Measurements from ENCODE around the gene RBBP8NL.
A peak's percentile ranks its signal among the peaks of the same experiment; 100 is the strongest.

The RBBP8NL gene

DNA sequence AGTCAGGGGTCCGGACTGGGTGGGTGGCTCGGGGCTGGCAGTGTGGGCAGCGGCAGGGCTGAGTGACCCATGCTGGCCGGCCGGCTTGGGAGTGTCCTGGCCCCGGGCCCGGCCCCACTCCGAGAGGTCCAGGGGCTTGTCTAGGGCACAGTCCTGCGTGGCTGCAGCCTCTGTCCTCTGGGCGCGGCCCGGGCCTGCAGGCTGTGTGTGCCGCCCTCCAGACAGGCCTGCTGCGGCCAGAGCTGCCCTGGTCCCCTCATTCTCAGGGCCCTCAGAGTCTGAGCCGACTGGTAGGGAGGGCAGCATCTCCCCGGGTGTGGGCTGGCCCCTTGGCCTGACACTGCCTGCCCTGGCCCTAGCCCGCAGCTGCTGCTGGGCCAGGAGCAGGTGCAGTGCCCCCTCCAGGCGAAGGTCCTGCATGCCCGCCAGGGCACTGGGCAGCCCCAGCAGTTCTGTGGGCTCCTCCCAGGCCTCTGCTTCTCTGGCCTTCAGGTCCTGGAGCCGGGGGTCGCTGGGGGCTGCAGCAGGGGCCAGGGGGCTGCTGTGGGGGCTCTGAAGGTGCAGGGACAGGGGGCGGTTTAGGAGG, 13.3 kb downstream of the RBBP8NL start:
- H3K4me1 ChIP-seq (ENCODE audit: insufficient read depth, low read length), result peaks cover 7% of the 10 kb centered on the region
- H4K20me1 ChIP-seq (ENCODE audit: insufficient read depth, low read length), result peaks cover 8% of the 10 kb centered on the region; the same call in 1 of the 2 replicates
- H3K9me3 ChIP-seq (ENCODE audit: insufficient read depth, low read length, severe bottlenecking), result no peaks in the 10 kb centered on the region
- H3K4me3 ChIP-seq (ENCODE audit: low read depth in 1 of 2, low read length in 2 of 2), result no peak overlapping the region
- no peak overlapping the region for H3K9ac ChIP-seq (ENCODE audit: low read depth, low read length)
- no peaks in the 10 kb centered on the region for H3K36me3 ChIP-seq (ENCODE audit: insufficient read depth, low read length)
- no peak overlapping the region for H3K27ac ChIP-seq (ENCODE audit: low read length)
- TF ChIP-seq, protein P1, sequence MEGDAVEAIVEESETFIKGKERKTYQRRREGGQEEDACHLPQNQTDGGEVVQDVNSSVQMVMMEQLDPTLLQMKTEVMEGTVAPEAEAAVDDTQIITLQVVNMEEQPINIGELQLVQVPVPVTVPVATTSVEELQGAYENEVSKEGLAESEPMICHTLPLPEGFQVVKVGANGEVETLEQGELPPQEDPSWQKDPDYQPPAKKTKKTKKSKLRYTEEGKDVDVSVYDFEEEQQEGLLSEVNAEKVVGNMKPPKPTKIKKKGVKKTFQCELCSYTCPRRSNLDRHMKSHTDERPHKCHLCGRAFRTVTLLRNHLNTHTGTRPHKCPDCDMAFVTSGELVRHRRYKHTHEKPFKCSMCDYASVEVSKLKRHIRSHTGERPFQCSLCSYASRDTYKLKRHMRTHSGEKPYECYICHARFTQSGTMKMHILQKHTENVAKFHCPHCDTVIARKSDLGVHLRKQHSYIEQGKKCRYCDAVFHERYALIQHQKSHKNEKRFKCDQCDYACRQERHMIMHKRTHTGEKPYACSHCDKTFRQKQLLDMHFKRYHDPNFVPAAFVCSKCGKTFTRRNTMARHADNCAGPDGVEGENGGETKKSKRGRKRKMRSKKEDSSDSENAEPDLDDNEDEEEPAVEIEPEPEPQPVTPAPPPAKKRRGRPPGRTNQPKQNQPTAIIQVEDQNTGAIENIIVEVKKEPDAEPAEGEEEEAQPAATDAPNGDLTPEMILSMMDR (IDR thresholded peaks at IDR 0.05; ENCODE audit: borderline replicate concordance, extremely low read depth, low read length, poor library complexity, severe bottlenecking), result peak; percentile 14
- no peak for TF ChIP-seq EZH2 (IDR thresholded peaks at IDR 0.05; ENCODE audit: borderline replicate concordance, low read depth, low read length, severe bottlenecking)
- H3K79me2 ChIP-seq (ENCODE audit: insufficient read depth, low read length), result no peaks in the 10 kb centered on the region
- DNase-seq (no peak), ATAC-seq (ENCODE audit: insufficient read depth, low read depth) (no peak)
- no peaks in the 10 kb centered on the region for H3K27me3 ChIP-seq (ENCODE audit: insufficient read depth, low read length, poor library complexity)
- H3K4me2 ChIP-seq (ENCODE audit: insufficient read depth, low read length), result no peak overlapping the region
- no peak overlapping the region for H2AFZ ChIP-seq (ENCODE audit: low read depth, low read length)

- Histone ChIP-seq H2AFZ (ENCODE audit: low read depth, low read length) (no peak overlapping the region), H3K4me1 (ENCODE audit: insufficient read depth, low read length) (peaks cover 10% of the 10 kb centered on the region), H3K36me3 (ENCODE audit: insufficient read depth, low read length) (no peaks in the 10 kb centered on the region), H3K9ac (ENCODE audit: low read depth, low read length) (no peak overlapping the region), H3K4me2 (ENCODE audit: insufficient read depth, low read length) (no peak overlapping the region), H3K79me2 (ENCODE audit: insufficient read depth, low read length) (no peaks in the 10 kb centered on the region), H3K9me3 (ENCODE audit: insufficient read depth, low read length, severe bottlenecking) (no peaks in the 10 kb centered on the region), H3K27ac (ENCODE audit: low read length) (no peak overlapping the region), H4K20me1 (ENCODE audit: insufficient read depth, low read length) (peaks cover 8% of the 10 kb centered on the region; the same call in 1 of the 2 replicates), H3K4me3 (ENCODE audit: low read depth in 1 of 2, low read length in 2 of 2) (no peak overlapping the region), H3K27me3 (ENCODE audit: insufficient read depth, low read length, poor library complexity) (no peaks in the 10 kb centered on the region)
- TF ChIP-seq, protein P1 (IDR thresholded peaks at IDR 0.05; ENCODE audit: borderline replicate concordance, extremely low read depth, low read length, poor library complexity, severe bottlenecking), result no peak
- TF ChIP-seq EZH2 (IDR thresholded peaks at IDR 0.05; ENCODE audit: borderline replicate concordance, low read depth, low read length, severe bottlenecking), result no peak
- DNase-seq, result no peak
- ATAC-seq (ENCODE audit: insufficient read depth, low read depth), result no peak
Measured at GRCh38 chr20:62413025-62413570, 14.2 kb downstream of the RBBP8NL start.

DNA sequence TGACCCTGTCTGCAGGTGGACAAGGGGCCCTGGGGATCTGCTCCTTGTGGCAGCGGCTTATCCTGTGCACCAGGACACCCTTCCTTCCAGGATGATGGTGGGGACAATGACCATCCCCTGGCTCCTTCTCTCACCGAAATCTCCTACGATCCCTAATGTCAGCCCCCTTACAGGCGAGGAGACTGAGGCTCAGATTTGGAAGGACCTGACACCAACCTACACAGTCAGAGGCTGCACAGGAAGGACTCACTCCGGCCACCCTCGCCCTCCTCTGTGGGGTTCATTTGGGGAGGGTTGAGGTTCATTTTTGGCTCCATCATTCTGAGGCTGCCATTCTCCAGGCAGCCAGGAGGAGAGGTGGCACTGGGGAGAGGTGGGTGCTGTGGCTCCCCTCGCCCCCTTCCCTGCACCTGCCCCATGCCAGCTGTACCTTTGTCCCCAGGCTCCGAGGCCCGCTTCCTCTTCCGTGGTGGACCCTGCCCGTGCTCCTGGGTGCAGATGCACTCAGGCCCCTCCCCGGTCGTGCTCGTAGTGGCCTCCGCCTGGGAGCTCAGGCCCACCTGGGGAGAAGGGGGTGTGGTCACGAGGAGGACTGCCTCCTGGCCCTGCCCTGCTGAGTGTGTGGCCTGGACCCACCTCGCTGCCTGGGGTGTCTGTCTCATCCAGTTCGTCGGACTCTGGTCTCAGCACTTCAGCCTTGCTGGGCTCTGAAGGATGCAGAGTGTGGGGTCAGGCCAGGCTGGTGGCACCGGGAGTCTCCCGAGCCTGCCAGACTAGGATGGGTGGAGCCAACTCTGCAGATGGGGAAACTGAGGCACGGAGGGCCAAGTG, 14.9 kb downstream of the RBBP8NL start:
- H3K4me1 ChIP-seq (ENCODE audit: insufficient read depth, low read length), result peaks cover 17% of the 10 kb centered on the region
- TF ChIP-seq EZH2 (IDR thresholded peaks at IDR 0.05; ENCODE audit: borderline replicate concordance, low read depth, low read length, severe bottlenecking), result no peak
- TF ChIP-seq, protein P1 (IDR thresholded peaks at IDR 0.05; ENCODE audit: borderline replicate concordance, extremely low read depth, low read length, poor library complexity, severe bottlenecking), result no peak
- H3K9me3 ChIP-seq (ENCODE audit: insufficient read depth, low read length, severe bottlenecking), result no peaks in the 10 kb centered on the region
- H4K20me1 ChIP-seq (ENCODE audit: insufficient read depth, low read length), result peaks cover 8% of the 10 kb centered on the region; the same call in 1 of the 2 replicates
- no peak overlapping the region for H3K4me3 ChIP-seq (ENCODE audit: low read depth in 1 of 2, low read length in 2 of 2)
- no peak overlapping the region for H3K9ac ChIP-seq (ENCODE audit: low read depth, low read length)
- no peak overlapping the region for H3K27ac ChIP-seq (ENCODE audit: low read length)
- H3K79me2 ChIP-seq (ENCODE audit: insufficient read depth, low read length), result no peaks in the 10 kb centered on the region
- DNase-seq (no peak), ATAC-seq (ENCODE audit: insufficient read depth, low read depth) (no peak)
- H3K4me2 ChIP-seq (ENCODE audit: insufficient read depth, low read length), result no peak overlapping the region
- H2AFZ ChIP-seq (ENCODE audit: low read depth, low read length), result no peak overlapping the region
- H3K27me3 ChIP-seq (ENCODE audit: insufficient read depth, low read length, poor library complexity), result no peaks in the 10 kb centered on the region
- H3K36me3 ChIP-seq (ENCODE audit: insufficient read depth, low read length), result no peaks in the 10 kb centered on the region

All from DND-41 (cell line).